DMS 273 treated with DMSO at 0.1 percent for 48 hours (cell line): ENCODE data around the gene ENTPD6.

Experiments used
- DNase-seq: peaks from one replicate; lab custom pipeline; 2025; lab: John Stamatoyannopoulos, UW

Gene ENTPD6

GRCh38 chr20:25242231-25242630 is 46.7 kb downstream of the ENTPD6 start:
- no peak for DNase-seq

GRCh38 chr20:25243416-25243979 is 48.0 kb downstream of the ENTPD6 start:
- DNase-seq = no peak

GRCh38 chr20:25244976-25245375 is 49.5 kb downstream of the ENTPD6 start:
- DNase-seq = no peak

- DNase-seq = no peak
Observed at GRCh38 chr20:25245461-25245860, 49.9 kb downstream of the ENTPD6 start.

- no peak for DNase-seq
Observed at GRCh38 chr20:25246182-25246999, 50.9 kb downstream of the ENTPD6 start.

- DNase-seq = peak; percentile 22
Observed at GRCh38 chr20:25247000-25247517, 51.5 kb downstream of the ENTPD6 start.

- DNase-seq = no peak
Observed at GRCh38 chr20:25247518-25247955, 52.0 kb downstream of the ENTPD6 start.

GRCh38 chr20:25247956-25248785 is 52.7 kb downstream of the ENTPD6 start, which contains the start of gene PYGB:
PYGB (plus strand) TSS chr20:25248085; CDS start chr20:25248179, 94 bp downstream.
- peak; percentile 71 for DNase-seq

GRCh38 chr20:25248786-25249172 is 53.3 kb downstream of the ENTPD6 start:
- no peak for DNase-seq

GRCh38 chr20:25249198-25249931 is 53.9 kb downstream of the ENTPD6 start:
- DNase-seq = no peak

- no peak for DNase-seq
Observed at GRCh38 chr20:25250508-25250907, 55.0 kb downstream of the ENTPD6 start.

- DNase-seq = no peak
Observed at GRCh38 chr20:25251019-25251418, 55.5 kb downstream of the ENTPD6 start.

- no peak for DNase-seq
Observed at GRCh38 chr20:25251558-25251957, 56.0 kb downstream of the ENTPD6 start.

GRCh38 chr20:25252230-25252651 is 56.7 kb downstream of the ENTPD6 start:
- no peak for DNase-seq

GRCh38 chr20:25252686-25253421 is 57.3 kb downstream of the ENTPD6 start:
- DNase-seq = no peak

- no peak for DNase-seq
Observed at GRCh38 chr20:25253606-25254275, 58.2 kb downstream of the ENTPD6 start.

GRCh38 chr20:25254571-25254970 is 59.1 kb downstream of the ENTPD6 start:
- DNase-seq = no peak

GRCh38 chr20:25254986-25255680 is 59.6 kb downstream of the ENTPD6 start:
- no peak for DNase-seq

- DNase-seq = no peak
Observed at GRCh38 chr20:25256226-25256859, 60.8 kb downstream of the ENTPD6 start.
